Measurements from ENCODE around the gene PIP5K1C. TPM values are rescaled to one million over a fixed set of nuclear protein-coding genes. Genes with fewer than 3 reads are reported as not detected.

PIP5K1C gene
- total and polyA plus RNA-seq, 9 of the 15 experiments (the other 6 are each of a cell fraction or from before 2014, with no cell fraction given) = 0.38 to 22.1 (median 4.1) TPM

DNA sequence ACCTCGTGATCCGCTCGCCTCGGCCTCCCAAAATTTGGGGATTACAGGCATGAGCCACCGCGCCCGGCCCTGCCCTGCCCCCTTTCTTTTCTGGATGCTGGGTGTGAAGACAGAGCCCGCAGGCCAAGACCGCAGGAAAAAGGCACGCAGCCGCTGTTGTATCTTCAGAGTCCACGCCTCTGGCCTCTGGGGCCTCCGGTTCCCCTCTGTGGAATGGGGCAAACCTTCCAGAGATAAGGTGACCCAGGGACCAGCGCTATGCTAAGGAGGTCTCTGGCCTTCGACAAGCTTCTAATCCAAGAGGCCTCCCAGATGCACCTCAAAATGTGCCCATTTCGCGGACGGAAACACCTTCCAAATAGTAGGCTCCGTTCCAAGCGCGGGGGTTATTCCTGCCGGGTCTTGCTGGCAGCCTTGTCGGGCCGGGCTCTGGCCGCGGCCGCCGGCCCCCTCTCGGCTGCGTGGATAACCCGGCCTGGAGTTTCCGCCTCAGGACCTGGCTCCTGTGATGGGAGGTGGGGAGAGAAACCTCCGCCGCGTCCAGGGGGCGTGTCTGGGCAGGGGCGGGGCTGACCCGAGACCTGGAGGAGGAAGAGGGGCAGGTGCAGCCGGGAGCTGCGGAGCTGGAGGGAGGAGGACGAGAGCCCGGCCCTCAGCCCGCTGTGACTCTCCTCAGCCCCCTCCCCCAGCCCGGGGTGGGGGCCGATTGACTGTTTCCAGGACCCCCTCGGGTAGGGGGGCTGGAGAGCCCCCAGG lies 21.0 kb upstream of the PIP5K1C start (continued):
- TF ChIP-seq, protein P1, sequence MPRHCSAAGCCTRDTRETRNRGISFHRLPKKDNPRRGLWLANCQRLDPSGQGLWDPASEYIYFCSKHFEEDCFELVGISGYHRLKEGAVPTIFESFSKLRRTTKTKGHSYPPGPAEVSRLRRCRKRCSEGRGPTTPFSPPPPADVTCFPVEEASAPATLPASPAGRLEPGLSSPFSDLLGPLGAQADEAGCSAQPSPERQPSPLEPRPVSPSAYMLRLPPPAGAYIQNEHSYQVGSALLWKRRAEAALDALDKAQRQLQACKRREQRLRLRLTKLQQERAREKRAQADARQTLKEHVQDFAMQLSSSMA (CRISPR knock-in tag; IDR thresholded peaks at IDR 0.05) = no peak
- TF ChIP-seq, protein P2, sequence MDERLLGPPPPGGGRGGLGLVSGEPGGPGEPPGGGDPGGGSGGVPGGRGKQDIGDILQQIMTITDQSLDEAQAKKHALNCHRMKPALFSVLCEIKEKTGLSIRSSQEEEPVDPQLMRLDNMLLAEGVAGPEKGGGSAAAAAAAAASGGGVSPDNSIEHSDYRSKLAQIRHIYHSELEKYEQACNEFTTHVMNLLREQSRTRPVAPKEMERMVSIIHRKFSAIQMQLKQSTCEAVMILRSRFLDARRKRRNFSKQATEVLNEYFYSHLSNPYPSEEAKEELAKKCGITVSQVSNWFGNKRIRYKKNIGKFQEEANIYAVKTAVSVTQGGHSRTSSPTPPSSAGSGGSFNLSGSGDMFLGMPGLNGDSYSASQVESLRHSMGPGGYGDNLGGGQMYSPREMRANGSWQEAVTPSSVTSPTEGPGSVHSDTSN (CRISPR knock-in tag; IDR thresholded peaks at IDR 0.05; ENCODE audit: low read depth) = no peak
- TF ChIP-seq, protein P2 (tag; conservative IDR thresholded peaks at IDR 0.05; ENCODE audit: low read depth) = no peak
- TF ChIP-seq SMAD1 (IDR thresholded peaks at IDR 0.05; ENCODE audit: low read depth, low read length, partially characterized antibody) (no peak), FOSL1 (tag; conservative IDR thresholded peaks at IDR 0.05) (no peak), TCFL5 (CRISPR knock-in tag; conservative IDR thresholded peaks at IDR 0.05) (no peak), SRF (CRISPR knock-in tag; IDR thresholded peaks at IDR 0.05) (no peak), FOXJ3 (CRISPR knock-in tag; IDR thresholded peaks at IDR 0.05) (no peak), MTA3 (IDR thresholded peaks at IDR 0.05; ENCODE audit: borderline replicate concordance) (peak; percentile 83; the same call in 1 of the 2 replicates), MXI1 (IDR thresholded peaks at IDR 0.05; ENCODE audit: low read depth, low read length) (no peak), ZNF354B (CRISPR knock-in tag; IDR thresholded peaks at IDR 0.05) (no peak)
- TF ChIP-seq, protein P3, sequence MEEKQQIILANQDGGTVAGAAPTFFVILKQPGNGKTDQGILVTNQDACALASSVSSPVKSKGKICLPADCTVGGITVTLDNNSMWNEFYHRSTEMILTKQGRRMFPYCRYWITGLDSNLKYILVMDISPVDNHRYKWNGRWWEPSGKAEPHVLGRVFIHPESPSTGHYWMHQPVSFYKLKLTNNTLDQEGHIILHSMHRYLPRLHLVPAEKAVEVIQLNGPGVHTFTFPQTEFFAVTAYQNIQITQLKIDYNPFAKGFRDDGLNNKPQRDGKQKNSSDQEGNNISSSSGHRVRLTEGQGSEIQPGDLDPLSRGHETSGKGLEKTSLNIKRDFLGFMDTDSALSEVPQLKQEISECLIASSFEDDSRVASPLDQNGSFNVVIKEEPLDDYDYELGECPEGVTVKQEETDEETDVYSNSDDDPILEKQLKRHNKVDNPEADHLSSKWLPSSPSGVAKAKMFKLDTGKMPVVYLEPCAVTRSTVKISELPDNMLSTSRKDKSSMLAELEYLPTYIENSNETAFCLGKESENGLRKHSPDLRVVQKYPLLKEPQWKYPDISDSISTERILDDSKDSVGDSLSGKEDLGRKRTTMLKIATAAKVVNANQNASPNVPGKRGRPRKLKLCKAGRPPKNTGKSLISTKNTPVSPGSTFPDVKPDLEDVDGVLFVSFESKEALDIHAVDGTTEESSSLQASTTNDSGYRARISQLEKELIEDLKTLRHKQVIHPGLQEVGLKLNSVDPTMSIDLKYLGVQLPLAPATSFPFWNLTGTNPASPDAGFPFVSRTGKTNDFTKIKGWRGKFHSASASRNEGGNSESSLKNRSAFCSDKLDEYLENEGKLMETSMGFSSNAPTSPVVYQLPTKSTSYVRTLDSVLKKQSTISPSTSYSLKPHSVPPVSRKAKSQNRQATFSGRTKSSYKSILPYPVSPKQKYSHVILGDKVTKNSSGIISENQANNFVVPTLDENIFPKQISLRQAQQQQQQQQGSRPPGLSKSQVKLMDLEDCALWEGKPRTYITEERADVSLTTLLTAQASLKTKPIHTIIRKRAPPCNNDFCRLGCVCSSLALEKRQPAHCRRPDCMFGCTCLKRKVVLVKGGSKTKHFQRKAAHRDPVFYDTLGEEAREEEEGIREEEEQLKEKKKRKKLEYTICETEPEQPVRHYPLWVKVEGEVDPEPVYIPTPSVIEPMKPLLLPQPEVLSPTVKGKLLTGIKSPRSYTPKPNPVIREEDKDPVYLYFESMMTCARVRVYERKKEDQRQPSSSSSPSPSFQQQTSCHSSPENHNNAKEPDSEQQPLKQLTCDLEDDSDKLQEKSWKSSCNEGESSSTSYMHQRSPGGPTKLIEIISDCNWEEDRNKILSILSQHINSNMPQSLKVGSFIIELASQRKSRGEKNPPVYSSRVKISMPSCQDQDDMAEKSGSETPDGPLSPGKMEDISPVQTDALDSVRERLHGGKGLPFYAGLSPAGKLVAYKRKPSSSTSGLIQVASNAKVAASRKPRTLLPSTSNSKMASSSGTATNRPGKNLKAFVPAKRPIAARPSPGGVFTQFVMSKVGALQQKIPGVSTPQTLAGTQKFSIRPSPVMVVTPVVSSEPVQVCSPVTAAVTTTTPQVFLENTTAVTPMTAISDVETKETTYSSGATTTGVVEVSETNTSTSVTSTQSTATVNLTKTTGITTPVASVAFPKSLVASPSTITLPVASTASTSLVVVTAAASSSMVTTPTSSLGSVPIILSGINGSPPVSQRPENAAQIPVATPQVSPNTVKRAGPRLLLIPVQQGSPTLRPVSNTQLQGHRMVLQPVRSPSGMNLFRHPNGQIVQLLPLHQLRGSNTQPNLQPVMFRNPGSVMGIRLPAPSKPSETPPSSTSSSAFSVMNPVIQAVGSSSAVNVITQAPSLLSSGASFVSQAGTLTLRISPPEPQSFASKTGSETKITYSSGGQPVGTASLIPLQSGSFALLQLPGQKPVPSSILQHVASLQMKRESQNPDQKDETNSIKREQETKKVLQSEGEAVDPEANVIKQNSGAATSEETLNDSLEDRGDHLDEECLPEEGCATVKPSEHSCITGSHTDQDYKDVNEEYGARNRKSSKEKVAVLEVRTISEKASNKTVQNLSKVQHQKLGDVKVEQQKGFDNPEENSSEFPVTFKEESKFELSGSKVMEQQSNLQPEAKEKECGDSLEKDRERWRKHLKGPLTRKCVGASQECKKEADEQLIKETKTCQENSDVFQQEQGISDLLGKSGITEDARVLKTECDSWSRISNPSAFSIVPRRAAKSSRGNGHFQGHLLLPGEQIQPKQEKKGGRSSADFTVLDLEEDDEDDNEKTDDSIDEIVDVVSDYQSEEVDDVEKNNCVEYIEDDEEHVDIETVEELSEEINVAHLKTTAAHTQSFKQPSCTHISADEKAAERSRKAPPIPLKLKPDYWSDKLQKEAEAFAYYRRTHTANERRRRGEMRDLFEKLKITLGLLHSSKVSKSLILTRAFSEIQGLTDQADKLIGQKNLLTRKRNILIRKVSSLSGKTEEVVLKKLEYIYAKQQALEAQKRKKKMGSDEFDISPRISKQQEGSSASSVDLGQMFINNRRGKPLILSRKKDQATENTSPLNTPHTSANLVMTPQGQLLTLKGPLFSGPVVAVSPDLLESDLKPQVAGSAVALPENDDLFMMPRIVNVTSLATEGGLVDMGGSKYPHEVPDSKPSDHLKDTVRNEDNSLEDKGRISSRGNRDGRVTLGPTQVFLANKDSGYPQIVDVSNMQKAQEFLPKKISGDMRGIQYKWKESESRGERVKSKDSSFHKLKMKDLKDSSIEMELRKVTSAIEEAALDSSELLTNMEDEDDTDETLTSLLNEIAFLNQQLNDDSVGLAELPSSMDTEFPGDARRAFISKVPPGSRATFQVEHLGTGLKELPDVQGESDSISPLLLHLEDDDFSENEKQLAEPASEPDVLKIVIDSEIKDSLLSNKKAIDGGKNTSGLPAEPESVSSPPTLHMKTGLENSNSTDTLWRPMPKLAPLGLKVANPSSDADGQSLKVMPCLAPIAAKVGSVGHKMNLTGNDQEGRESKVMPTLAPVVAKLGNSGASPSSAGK (IDR thresholded peaks at IDR 0.05) = no peak
